Tibial nerve (tissue), 4 donors: Measurements from ENCODE around the gene ADGRG1. TPM values are rescaled to one million over a fixed set of nuclear protein-coding genes. Genes with fewer than 3 reads are reported as not detected.

Experiments used
- DNase-seq, 2 donors: peaks; one replicate each; pipeline ENCODE4 v3.0.0-alpha.2; 2019; ENCODE audit warnings: low spot score in 2 of 2
- H3K27ac ChIP-seq, 4 donors: fragments of 200-600 bp; sonication (generic) in 3 of 4; one replicate each; pipeline ENCODE4 v1.5.1; 2017 to 2019; ENCODE audit warnings: mild to moderate bottlenecking in 1 of 4
- H3K27me3 ChIP-seq, 2 donors: fragments of 200-600 bp; sonication (generic) in 1 of 2; one replicate each; pipeline versions ENCODE4 v1.5.1 to v1.6.0; 2017 to 2019
- H3K36me3 ChIP-seq, 3 donors: fragments of 200-600 bp; sonication (generic); one replicate each; pipeline ENCODE4 v1.5.1; 2018 to 2019
- H3K4me1 ChIP-seq, 4 donors: fragments of 200-600 bp; sonication (generic) in 3 of 4; one replicate each; pipeline ENCODE4 v1.5.1; 2017 to 2019
- H3K4me3 ChIP-seq, 4 donors: fragments of 200-600 bp; sonication (generic) in 3 of 4; one replicate each; pipeline ENCODE4 v1.5.1; 2017 to 2019; ENCODE audit warnings: mild to moderate bottlenecking in 1 of 4, moderate library complexity in 1 of 4
- H3K9me3 ChIP-seq, 4 donors: fragments of 200-600 bp; sonication (generic) in 3 of 4; one replicate each; pipeline ENCODE4 v1.5.1; 2017 to 2019
- EP300 ChIP-seq, 2 donors: sonication (generic); formaldehyde crosslinking; IDR thresholded peaks; one replicate each; pipeline ENCODE4 v1.6.1; 2017; ENCODE audit warnings: antibody characterized with exemption in 2 of 2, mild to moderate bottlenecking in 1 of 2
- POLR2A ChIP-seq, 2 donors: fragments of 450-650 bp; IDR thresholded peaks; one replicate each; pipeline ENCODE4 v1.6.1; 2017; ENCODE audit warnings: antibody characterized with exemption in 2 of 2, mild to moderate bottlenecking in 2 of 2, moderate library complexity in 2 of 2
- WGBS, 2 donors: methylation state at CpG; one replicate each; pipeline ENCODE4 v1.1.5; 2018; 5-methylcytosine and 5-hydroxymethylcytosine counted together
- total RNA-seq, 4 donors: library from RNA; depleted of rRNA; stranded (reverse); fragments of >200 nt; gene quantifications; one replicate each; pipeline ENCODE4 v1.1.0, GENCODE V29; 2016
- TF ChIP-seq, protein P1 (sequence below), 5 experiments: fragments of 200-600 bp in 3 of 5; fragments of 450-650 bp in 2 of 5; sonication (generic) in 3 of 5; IDR thresholded peaks; one replicate each; pipeline ENCODE4 v1.5.1; 2016 to 2019; ENCODE audit warnings: antibody characterized with exemption in 5 of 5, mild to moderate bottlenecking in 3 of 5, moderate library complexity in 2 of 5

ADGRG1 gene
- total RNA-seq, 4 donors from 2014 or later: 9.0 to 59.4 (median 41.8) TPM

DNA sequence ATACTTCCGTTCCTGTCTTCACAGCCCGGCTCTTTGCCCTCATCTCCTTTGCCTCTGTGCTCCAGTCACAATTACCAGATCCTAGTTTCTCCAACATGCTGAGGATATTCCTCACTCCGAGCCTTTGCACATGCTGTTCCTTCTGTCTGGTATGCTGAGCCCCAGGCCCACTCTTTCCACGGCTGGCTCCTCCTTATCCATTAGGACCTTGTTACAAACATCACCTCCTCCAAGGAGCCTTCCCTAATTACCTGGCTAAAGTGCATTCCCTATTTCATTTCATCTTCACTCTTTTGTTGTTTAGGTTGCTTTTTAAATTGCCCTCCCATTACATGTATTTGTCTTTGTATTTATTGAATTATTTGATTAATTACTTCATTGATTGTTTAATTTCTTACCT lies 14.9 kb upstream of the ADGRG1 start:
- DNase-seq: no peak
- Histone ChIP-seq H3K27ac (no peak overlapping the region), H3K27me3 (no peaks in the 10 kb centered on the region), H3K4me1 (peaks cover 0 to 7% (median 0%) of the 10 kb centered on the region in 4 donors), H3K9me3 (no peaks in the 10 kb centered on the region), H3K36me3 (no peaks in the 10 kb centered on the region), H3K4me3 (no peak overlapping the region)
- TF ChIP-seq POLR2A (IDR thresholded peaks at IDR 0.05) (no peak), EP300 (IDR thresholded peaks at IDR 0.05) (no peak)
- TF ChIP-seq, protein P1, sequence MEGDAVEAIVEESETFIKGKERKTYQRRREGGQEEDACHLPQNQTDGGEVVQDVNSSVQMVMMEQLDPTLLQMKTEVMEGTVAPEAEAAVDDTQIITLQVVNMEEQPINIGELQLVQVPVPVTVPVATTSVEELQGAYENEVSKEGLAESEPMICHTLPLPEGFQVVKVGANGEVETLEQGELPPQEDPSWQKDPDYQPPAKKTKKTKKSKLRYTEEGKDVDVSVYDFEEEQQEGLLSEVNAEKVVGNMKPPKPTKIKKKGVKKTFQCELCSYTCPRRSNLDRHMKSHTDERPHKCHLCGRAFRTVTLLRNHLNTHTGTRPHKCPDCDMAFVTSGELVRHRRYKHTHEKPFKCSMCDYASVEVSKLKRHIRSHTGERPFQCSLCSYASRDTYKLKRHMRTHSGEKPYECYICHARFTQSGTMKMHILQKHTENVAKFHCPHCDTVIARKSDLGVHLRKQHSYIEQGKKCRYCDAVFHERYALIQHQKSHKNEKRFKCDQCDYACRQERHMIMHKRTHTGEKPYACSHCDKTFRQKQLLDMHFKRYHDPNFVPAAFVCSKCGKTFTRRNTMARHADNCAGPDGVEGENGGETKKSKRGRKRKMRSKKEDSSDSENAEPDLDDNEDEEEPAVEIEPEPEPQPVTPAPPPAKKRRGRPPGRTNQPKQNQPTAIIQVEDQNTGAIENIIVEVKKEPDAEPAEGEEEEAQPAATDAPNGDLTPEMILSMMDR (IDR thresholded peaks at IDR 0.05): no peak
- 64 to 75% methylated on average over 4 of the region's 4 CpGs for WGBS, 2 donors

DNA sequence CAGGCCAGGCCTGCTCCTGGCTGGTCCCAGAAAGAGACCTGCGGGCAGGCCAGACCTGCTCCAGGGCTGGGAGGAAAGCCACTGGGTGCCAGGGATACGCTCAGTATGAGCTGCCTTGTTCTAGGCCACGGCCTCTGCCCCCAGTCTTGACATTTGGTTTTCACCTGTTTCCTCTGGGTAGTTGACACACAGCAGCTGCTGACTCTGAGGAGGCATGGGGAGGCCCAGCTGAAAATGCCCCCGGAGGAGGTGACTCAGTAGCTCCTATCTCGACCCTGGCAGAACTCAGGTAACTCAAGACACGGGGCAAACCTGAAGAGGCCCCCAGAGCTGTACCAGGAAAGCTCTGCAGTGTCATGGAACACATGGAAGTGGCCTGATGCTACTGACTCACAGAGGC lies 13.9 kb upstream of the ADGRG1 start:
- TF ChIP-seq EP300 (IDR thresholded peaks at IDR 0.05) (no peak), POLR2A (IDR thresholded peaks at IDR 0.05) (no peak)
- TF ChIP-seq, protein P1 (IDR thresholded peaks at IDR 0.05): no peak
- Histone ChIP-seq H3K4me1 (peaks cover 0 to 3% (median 0%) of the 10 kb centered on the region in 4 donors), H3K36me3 (no peaks in the 10 kb centered on the region), H3K27ac (no peak overlapping the region), H3K27me3 (no peaks in the 10 kb centered on the region), H3K9me3 (no peaks in the 10 kb centered on the region), H3K4me3 (no peak overlapping the region)
- WGBS, 2 donors: 70 to 85% methylated on average over 4 to 6 of the region's 6 CpGs
- no peak for DNase-seq

DNA sequence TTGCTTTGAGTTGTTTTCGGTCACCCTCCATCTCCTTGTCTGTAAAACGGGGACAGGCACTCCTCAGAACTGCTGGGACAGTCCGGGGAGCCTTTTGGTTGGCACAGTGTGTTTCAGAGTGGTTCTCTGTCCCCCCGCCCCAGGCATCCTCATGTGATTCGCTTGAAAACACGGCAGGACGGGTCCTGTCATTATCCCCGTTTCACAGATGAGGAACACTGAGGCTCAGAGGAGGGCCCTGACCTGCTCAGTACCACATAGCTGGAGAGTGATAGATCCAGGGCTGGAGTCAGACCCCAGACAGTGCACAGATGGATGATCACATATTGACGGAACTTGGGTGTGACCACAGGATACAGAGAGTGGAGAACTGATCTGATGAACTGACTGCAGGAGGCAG lies 13.5 kb upstream of the ADGRG1 start:
- no peaks in the 10 kb centered on the region for H3K27me3 ChIP-seq
- H3K27ac ChIP-seq: no peak overlapping the region
- no peaks in the 10 kb centered on the region for H3K9me3 ChIP-seq
- no peaks in the 10 kb centered on the region for H3K36me3 ChIP-seq
- H3K4me3 ChIP-seq: no peak overlapping the region
- no peak for DNase-seq
- WGBS, 2 donors: 87 to 94% methylated on average over 9 of the region's 9 CpGs
- no peak for TF ChIP-seq POLR2A (IDR thresholded peaks at IDR 0.05)
- no peak for TF ChIP-seq EP300 (IDR thresholded peaks at IDR 0.05)
- TF ChIP-seq, protein P1 (IDR thresholded peaks at IDR 0.05): no peak
- peaks cover 0 to under 1% (median 0%) of the 10 kb centered on the region in 4 donors for H3K4me1 ChIP-seq

DNA sequence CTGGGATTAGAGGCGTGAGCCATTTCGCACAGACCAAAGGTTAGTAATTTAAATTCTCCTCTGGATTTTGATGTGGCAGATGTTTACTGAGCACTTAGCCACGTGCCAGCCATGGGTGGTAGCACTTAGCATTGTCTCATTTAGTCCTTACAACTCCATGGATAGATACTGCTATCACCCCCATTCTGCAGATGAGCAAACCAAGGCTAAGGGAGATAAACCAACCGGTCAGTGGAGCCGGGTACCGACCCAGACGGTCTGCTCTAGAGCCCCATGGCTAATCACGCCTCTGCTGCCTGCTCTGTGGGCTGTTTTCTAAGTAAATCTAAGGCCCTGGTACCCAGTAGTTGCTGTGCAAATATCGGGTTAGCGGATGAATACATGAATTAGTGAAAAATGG lies 12.6 kb upstream of the ADGRG1 start:
- DNase-seq: no peak
- 88 to 92% methylated on average over 10 of the region's 10 CpGs for WGBS, 2 donors
- H3K36me3 ChIP-seq: no peaks in the 10 kb centered on the region
- peaks cover 0 to 3% (median 0%) of the 10 kb centered on the region in 4 donors for H3K4me1 ChIP-seq
- no peak overlapping the region for H3K27ac ChIP-seq
- TF ChIP-seq POLR2A (IDR thresholded peaks at IDR 0.05) (no peak), EP300 (IDR thresholded peaks at IDR 0.05) (no peak)
- TF ChIP-seq, protein P1 (IDR thresholded peaks at IDR 0.05): no peak
- no peak overlapping the region for H3K4me3 ChIP-seq
- H3K27me3 ChIP-seq: no peaks in the 10 kb centered on the region
- no peaks in the 10 kb centered on the region for H3K9me3 ChIP-seq

DNA sequence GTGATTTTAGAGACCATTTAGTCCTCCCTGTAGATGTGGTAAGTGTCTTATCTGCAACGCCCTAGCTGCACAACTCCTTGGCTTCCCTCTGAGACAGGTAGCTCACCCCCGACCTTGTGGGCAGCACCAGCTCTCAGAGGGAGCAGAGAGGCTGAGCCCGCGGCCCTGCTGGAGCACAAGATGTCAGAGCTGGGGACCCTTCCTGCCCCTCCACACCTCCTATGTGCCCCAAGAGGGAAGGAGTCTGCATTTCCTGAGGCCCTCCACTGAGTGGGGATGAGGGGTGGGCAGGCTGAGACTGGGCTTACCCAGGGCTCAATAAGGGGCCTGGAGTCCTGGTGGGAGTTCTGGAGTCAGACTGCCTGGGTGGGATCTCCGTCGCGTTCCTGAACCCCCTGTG lies 12.2 kb upstream of the ADGRG1 start:
- 76 to 85% methylated on average over 7 of the region's 7 CpGs for WGBS, 2 donors
- TF ChIP-seq POLR2A (IDR thresholded peaks at IDR 0.05) (no peak), EP300 (IDR thresholded peaks at IDR 0.05) (no peak)
- TF ChIP-seq, protein P1 (IDR thresholded peaks at IDR 0.05): no peak

More for the DNA sequence above, 12.2 kb upstream of the ADGRG1 start:
- H3K4me1 ChIP-seq: peaks cover 0 to 7% (median 0%) of the 10 kb centered on the region in 4 donors
- no peaks in the 10 kb centered on the region for H3K27me3 ChIP-seq
- H3K4me3 ChIP-seq: no peak overlapping the region
- H3K27ac ChIP-seq: no peak overlapping the region
- no peak for DNase-seq
- H3K36me3 ChIP-seq: no peaks in the 10 kb centered on the region
- H3K9me3 ChIP-seq: no peaks in the 10 kb centered on the region
